SKM-1 treated with dmso at 0.1 percent for 144 hours (cell line): ENCODE data around the gene OR52M1.

Source experiments
- DNase-seq: peaks from one replicate; lab custom pipeline; 2025; ENCODE audit not compliant: unreplicated experiment; lab: John Stamatoyannopoulos, UW

OR52M1 gene

GRCh38 chr11:4565371-4565770 lies 20.4 kb downstream of the OR52M1 start:
- no peak for DNase-seq

GRCh38 chr11:4569075-4569474 lies 24.1 kb downstream of the OR52M1 start:
- DNase-seq = no peak

GRCh38 chr11:4576880-4577279 lies 31.9 kb downstream of the OR52M1 start:
- no peak for DNase-seq

GRCh38 chr11:4577761-4578160 lies 32.8 kb downstream of the OR52M1 start:
- DNase-seq = no peak

- DNase-seq = no peak
Measured at GRCh38 chr11:4578624-4579023, 33.6 kb downstream of the OR52M1 start.

GRCh38 chr11:4580124-4580523 lies 35.1 kb downstream of the OR52M1 start:
- DNase-seq = no peak

GRCh38 chr11:4581443-4581842 lies 36.5 kb downstream of the OR52M1 start, which contains the start of gene OR52I2:
Gene OR52I2, plus strand, starts transcription at chr11:4581743.
- DNase-seq = no peak

GRCh38 chr11:4589017-4589416 lies 44.0 kb downstream of the OR52M1 start:
- DNase-seq = no peak

- no peak for DNase-seq
Measured at GRCh38 chr11:4593739-4594138, 48.7 kb downstream of the OR52M1 start, which contains the start of gene OR52I1. Gene OR52I1, plus strand, starts transcription at chr11:4594039. Its CDS starts 0 bp downstream, at chr11:4594039.
